B cell (primary cell): Measurements from ENCODE around the gene CTDSP2.

ENCODE experiments used
- EZH2 ChIP-seq: IDR thresholded peaks from 2 replicates; pipeline ENCODE4 v1.6.1; 2012; ENCODE audit warnings: borderline replicate concordance, low read depth, mild to moderate bottlenecking, moderate library complexity, low read length; ENCODE audit not compliant: insufficient read depth, poor library complexity, severe bottlenecking
- TF ChIP-seq, protein P1 (sequence below): fragments of 200-600 bp; IDR thresholded peaks from one replicate; pipeline ENCODE4 v1.8.0; 2022; ENCODE audit warnings: antibody characterized with exemption, mild to moderate bottlenecking

DNA sequence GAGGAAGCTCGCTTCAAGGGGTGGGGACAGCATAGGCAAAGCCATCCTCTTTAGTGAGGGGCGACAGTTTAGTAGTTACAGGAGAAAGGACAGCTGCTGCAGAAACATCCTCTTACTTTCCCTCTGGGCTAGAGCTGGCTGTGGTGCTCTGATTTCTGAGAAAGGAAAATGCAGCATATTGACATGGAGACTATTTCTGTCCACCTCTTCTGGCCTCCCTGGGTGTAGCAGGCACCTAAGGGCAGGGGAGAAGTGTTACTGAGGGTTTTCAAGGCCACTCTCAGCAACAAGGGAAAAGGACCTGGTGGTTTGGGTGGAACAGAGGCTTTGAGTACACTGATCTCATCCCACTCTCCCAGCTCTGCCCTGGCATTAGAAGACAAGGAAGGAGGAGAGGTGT, 40.0 kb upstream of the CTDSP2 start:
- TF ChIP-seq, protein P1, sequence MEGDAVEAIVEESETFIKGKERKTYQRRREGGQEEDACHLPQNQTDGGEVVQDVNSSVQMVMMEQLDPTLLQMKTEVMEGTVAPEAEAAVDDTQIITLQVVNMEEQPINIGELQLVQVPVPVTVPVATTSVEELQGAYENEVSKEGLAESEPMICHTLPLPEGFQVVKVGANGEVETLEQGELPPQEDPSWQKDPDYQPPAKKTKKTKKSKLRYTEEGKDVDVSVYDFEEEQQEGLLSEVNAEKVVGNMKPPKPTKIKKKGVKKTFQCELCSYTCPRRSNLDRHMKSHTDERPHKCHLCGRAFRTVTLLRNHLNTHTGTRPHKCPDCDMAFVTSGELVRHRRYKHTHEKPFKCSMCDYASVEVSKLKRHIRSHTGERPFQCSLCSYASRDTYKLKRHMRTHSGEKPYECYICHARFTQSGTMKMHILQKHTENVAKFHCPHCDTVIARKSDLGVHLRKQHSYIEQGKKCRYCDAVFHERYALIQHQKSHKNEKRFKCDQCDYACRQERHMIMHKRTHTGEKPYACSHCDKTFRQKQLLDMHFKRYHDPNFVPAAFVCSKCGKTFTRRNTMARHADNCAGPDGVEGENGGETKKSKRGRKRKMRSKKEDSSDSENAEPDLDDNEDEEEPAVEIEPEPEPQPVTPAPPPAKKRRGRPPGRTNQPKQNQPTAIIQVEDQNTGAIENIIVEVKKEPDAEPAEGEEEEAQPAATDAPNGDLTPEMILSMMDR = no peak
- TF ChIP-seq EZH2 = no peak
